ENCODE results near the gene ASAP2. TPM values are rescaled to one million over a fixed set of nuclear protein-coding genes. Genes with fewer than 3 reads are reported as not detected.

The ASAP2 gene
- total RNA-seq, 1 experiment from 2014 or later, result 25.2 TPM

DNA sequence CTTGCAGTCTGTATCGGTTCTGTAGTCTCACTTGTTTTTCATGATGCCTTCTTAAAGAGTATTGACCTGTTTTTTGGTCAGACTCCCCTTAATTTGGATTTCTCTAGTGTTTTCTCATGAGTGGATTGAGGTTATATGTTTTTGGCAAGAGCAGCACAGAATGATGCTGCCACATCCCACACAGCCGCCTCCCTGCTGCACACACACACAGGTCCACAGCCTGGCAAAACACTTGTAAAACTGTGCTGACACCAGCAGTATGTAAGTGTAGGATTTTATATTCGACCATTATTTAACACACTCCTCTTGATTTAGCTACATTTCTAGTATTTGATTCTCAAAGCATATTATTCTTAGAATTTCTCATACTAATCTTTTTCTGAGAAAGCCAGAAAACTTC, 148.7 kb downstream of the ASAP2 start:
- Histone ChIP-seq H2AFZ (ENCODE audit: low read length) (no peak overlapping the region), H3K27ac (ENCODE audit: low read length) (no peak overlapping the region), H3F3A (ENCODE audit: low read length, unreplicated experiment) (no peaks in the 10 kb centered on the region), H3K79me2 (ENCODE audit: low read length) (no peaks in the 10 kb centered on the region), H3K4me2 (ENCODE audit: low read length) (no peak overlapping the region), H3K9me2 (replicated peaks; ENCODE audit: low read length) (no peaks in the 10 kb centered on the region), H3K4me1 (ENCODE audit: insufficient read depth, low read length) (no peaks in the 10 kb centered on the region), H3K9ac (ENCODE audit: low read length) (no peak overlapping the region), H3K36me3 (ENCODE audit: low read depth, low read length) (peaks cover 79% of the 10 kb centered on the region), H3K27me3 (ENCODE audit: low read length) (no peaks in the 10 kb centered on the region), H3K4me3 (ENCODE audit: low read length) (no peak overlapping the region), H3K9me3 (ENCODE audit: low read length) (no peaks in the 10 kb centered on the region), H4K20me1 (ENCODE audit: low read length) (no peaks in the 10 kb centered on the region)
- DNase-seq, result no peak
- TF ChIP-seq EZH2 (IDR thresholded peaks at IDR 0.05; ENCODE audit: low read length, unreplicated experiment) (no peak), EZH2phosphoT487 (IDR thresholded peaks at IDR 0.05; ENCODE audit: borderline replicate concordance, low read length) (no peak)
- TF ChIP-seq, protein P1, sequence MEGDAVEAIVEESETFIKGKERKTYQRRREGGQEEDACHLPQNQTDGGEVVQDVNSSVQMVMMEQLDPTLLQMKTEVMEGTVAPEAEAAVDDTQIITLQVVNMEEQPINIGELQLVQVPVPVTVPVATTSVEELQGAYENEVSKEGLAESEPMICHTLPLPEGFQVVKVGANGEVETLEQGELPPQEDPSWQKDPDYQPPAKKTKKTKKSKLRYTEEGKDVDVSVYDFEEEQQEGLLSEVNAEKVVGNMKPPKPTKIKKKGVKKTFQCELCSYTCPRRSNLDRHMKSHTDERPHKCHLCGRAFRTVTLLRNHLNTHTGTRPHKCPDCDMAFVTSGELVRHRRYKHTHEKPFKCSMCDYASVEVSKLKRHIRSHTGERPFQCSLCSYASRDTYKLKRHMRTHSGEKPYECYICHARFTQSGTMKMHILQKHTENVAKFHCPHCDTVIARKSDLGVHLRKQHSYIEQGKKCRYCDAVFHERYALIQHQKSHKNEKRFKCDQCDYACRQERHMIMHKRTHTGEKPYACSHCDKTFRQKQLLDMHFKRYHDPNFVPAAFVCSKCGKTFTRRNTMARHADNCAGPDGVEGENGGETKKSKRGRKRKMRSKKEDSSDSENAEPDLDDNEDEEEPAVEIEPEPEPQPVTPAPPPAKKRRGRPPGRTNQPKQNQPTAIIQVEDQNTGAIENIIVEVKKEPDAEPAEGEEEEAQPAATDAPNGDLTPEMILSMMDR (conservative IDR thresholded peaks at IDR 0.05; ENCODE audit: low read depth, low read length), result no peak
- CTCF ChIA-PET, result no interaction called here
- intact Hi-C loops (cut with micrococcal nuclease), result no loop called here
- POLR2A ChIA-PET (ENCODE audit: unreplicated experiment), result no interaction called here
- no peak for ATAC-seq
- no TSS peak for BruUV-seq (replicated peaks)

GRCh38 chr2:9355716-9356115, 149.1 kb downstream of the ASAP2 start:
- Histone ChIP-seq H3K27ac (ENCODE audit: low read length) (no peak overlapping the region), H3F3A (ENCODE audit: low read length, unreplicated experiment) (no peaks in the 10 kb centered on the region), H3K4me1 (ENCODE audit: insufficient read depth, low read length) (no peaks in the 10 kb centered on the region), H3K9me2 (replicated peaks; ENCODE audit: low read length) (no peaks in the 10 kb centered on the region), H3K4me3 (ENCODE audit: low read length) (no peak overlapping the region), H3K27me3 (ENCODE audit: low read length) (no peaks in the 10 kb centered on the region), H3K9me3 (ENCODE audit: low read length) (no peaks in the 10 kb centered on the region), H3K79me2 (ENCODE audit: low read length) (no peaks in the 10 kb centered on the region), H3K36me3 (ENCODE audit: low read depth, low read length) (peaks cover 77% of the 10 kb centered on the region), H4K20me1 (ENCODE audit: low read length) (no peaks in the 10 kb centered on the region), H3K4me2 (ENCODE audit: low read length) (no peak overlapping the region), H3K9ac (ENCODE audit: low read length) (no peak overlapping the region), H2AFZ (ENCODE audit: low read length) (no peak overlapping the region)
- TF ChIP-seq EZH2phosphoT487 (IDR thresholded peaks at IDR 0.05; ENCODE audit: borderline replicate concordance, low read length) (no peak), EZH2 (IDR thresholded peaks at IDR 0.05; ENCODE audit: low read length, unreplicated experiment) (no peak)
- TF ChIP-seq, protein P1 (conservative IDR thresholded peaks at IDR 0.05; ENCODE audit: low read depth, low read length), result no peak
- intact Hi-C loops (cut with micrococcal nuclease), result no loop called here
- DNase-seq, result no peak
- BruUV-seq (replicated peaks), result no TSS peak
- ATAC-seq, result no peak
- POLR2A ChIA-PET (ENCODE audit: unreplicated experiment), result no interaction called here
- CTCF ChIA-PET, result no interaction called here

DNA sequence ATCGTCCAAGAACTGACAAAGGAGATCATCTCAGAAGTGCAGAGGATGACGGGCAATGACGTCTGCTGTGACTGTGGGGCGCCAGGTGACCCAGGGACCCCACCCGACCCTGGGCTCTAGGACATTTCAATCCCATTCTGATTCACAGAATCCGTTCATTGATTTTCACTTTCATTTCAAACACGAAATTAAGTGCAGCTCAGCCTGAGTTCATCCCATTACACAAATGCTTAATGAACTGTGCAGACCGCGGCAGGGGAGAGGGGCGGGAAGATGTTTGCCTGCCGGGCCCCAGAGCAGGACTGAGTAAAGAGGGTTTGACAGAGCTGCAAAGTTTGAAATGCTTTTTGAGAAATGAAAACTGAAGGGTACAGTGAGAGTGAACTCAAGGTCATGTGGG, 149.6 kb downstream of the ASAP2 start:
- Histone ChIP-seq H3K79me2 (ENCODE audit: low read length) (no peaks in the 10 kb centered on the region), H3K4me1 (ENCODE audit: insufficient read depth, low read length) (no peaks in the 10 kb centered on the region), H4K20me1 (ENCODE audit: low read length) (no peaks in the 10 kb centered on the region), H3K36me3 (ENCODE audit: low read depth, low read length) (peaks cover 75% of the 10 kb centered on the region), H3K27me3 (ENCODE audit: low read length) (no peaks in the 10 kb centered on the region), H3K4me2 (ENCODE audit: low read length) (no peak overlapping the region), H3K9me3 (ENCODE audit: low read length) (no peaks in the 10 kb centered on the region), H3K27ac (ENCODE audit: low read length) (no peak overlapping the region), H3F3A (ENCODE audit: low read length, unreplicated experiment) (no peaks in the 10 kb centered on the region), H3K9me2 (replicated peaks; ENCODE audit: low read length) (no peaks in the 10 kb centered on the region), H3K9ac (ENCODE audit: low read length) (no peak overlapping the region), H3K4me3 (ENCODE audit: low read length) (no peak overlapping the region), H2AFZ (ENCODE audit: low read length) (no peak overlapping the region)
- ChIA-PET CTCF (no interaction called here), POLR2A (ENCODE audit: unreplicated experiment) (no interaction called here)
- DNase-seq, result no peak
- intact Hi-C loops (cut with micrococcal nuclease), result no loop called here
- TF ChIP-seq, protein P1 (conservative IDR thresholded peaks at IDR 0.05; ENCODE audit: low read depth, low read length), result no peak
- TF ChIP-seq EZH2phosphoT487 (IDR thresholded peaks at IDR 0.05; ENCODE audit: borderline replicate concordance, low read length) (no peak), EZH2 (IDR thresholded peaks at IDR 0.05; ENCODE audit: low read length, unreplicated experiment) (no peak)
- no peak for ATAC-seq
- no TSS peak for BruUV-seq (replicated peaks)
